Measurements from ENCODE around the gene TALDO1. TPM values are rescaled to one million over a fixed set of nuclear protein-coding genes. Genes with fewer than 3 reads are reported as not detected.
A peak's percentile ranks its signal among the peaks of the same experiment; 100 is the strongest.

The TALDO1 gene
- total RNA-seq, 1 experiment from 2014 or later: 446 TPM

- peaks cover 5% of the 10 kb centered on the region; the same call in 1 of the 2 replicates for H3F3A ChIP-seq (ENCODE audit: insufficient read depth, low read depth)
- no peaks in the 10 kb centered on the region for H3K27me3 ChIP-seq (ENCODE audit: insufficient read depth, low read depth)
- no peaks in the 10 kb centered on the region for H4K20me1 ChIP-seq (ENCODE audit: insufficient read depth)
- CTCF ChIA-PET: no interaction called here
- TSS peak; percentile 18 for BruUV-seq (replicated peaks)
- H3K4me2 ChIP-seq: no peak overlapping the region
- H2AFZ ChIP-seq: no peak overlapping the region
- no peaks in the 10 kb centered on the region for H3K9me2 ChIP-seq (ENCODE audit: insufficient read depth)
- H3K36me3 ChIP-seq (ENCODE audit: low read depth): no peaks in the 10 kb centered on the region
- peak in 1 of 2 experiments; percentile 37 for DNase-seq
- no peaks in the 10 kb centered on the region for H3K4me1 ChIP-seq (replicated peaks; ENCODE audit: insufficient read depth)
- no peak for TF ChIP-seq CTCF (conservative IDR thresholded peaks at IDR 0.05)
- no peak for TF ChIP-seq EZH2 (IDR thresholded peaks at IDR 0.05; ENCODE audit: low read depth)
- POLR2A ChIA-PET (ENCODE audit: unreplicated experiment): interaction anchor here (0.5 kb wide), 1 partner anchor 9 kb away, joined by 16 read pairs; no protein-coding TSS in a partner anchor
- no peaks in the 10 kb centered on the region for H3K9me3 ChIP-seq (ENCODE audit: insufficient read depth, low read depth)
- H3K79me2 ChIP-seq (ENCODE audit: low read depth): no peaks in the 10 kb centered on the region
- no peak overlapping the region for H3K27ac ChIP-seq
- intact Hi-C loops (cut with micrococcal nuclease; ENCODE audit: unreplicated experiment): no loop called here
- H3K4me3 ChIP-seq: no peak overlapping the region
Observed at GRCh38 chr11:790721-791564, 43.7 kb downstream of the TALDO1 start.

GRCh38 chr11:791658-792534, 44.6 kb downstream of the TALDO1 start:
- Histone ChIP-seq H3K4me1 (replicated peaks; ENCODE audit: insufficient read depth) (peaks cover 6% of the 10 kb centered on the region), H3K36me3 (ENCODE audit: low read depth) (no peaks in the 10 kb centered on the region), H3K27ac (no peak overlapping the region), H2AFZ (no peak overlapping the region), H3K9me2 (ENCODE audit: insufficient read depth) (no peaks in the 10 kb centered on the region), H3K79me2 (ENCODE audit: low read depth) (no peaks in the 10 kb centered on the region), H3K27me3 (ENCODE audit: insufficient read depth, low read depth) (no peaks in the 10 kb centered on the region), H3K9me3 (ENCODE audit: insufficient read depth, low read depth) (no peaks in the 10 kb centered on the region), H3K4me2 (no peak overlapping the region), H4K20me1 (ENCODE audit: insufficient read depth) (no peaks in the 10 kb centered on the region), H3F3A (ENCODE audit: insufficient read depth, low read depth) (peaks cover 7% of the 10 kb centered on the region; the same call in 1 of the 2 replicates), H3K4me3 (no peak overlapping the region)
- DNase-seq: no peak
- ChIA-PET POLR2A (ENCODE audit: unreplicated experiment) (no interaction called here), CTCF (no interaction called here)
- TF ChIP-seq EZH2 (IDR thresholded peaks at IDR 0.05; ENCODE audit: low read depth): no peak
- TF ChIP-seq CTCF (conservative IDR thresholded peaks at IDR 0.05): no peak
- intact Hi-C loops (cut with micrococcal nuclease; ENCODE audit: unreplicated experiment): no loop called here
- BruUV-seq (replicated peaks): no TSS peak

GRCh38 chr11:792535-792821, 45.2 kb downstream of the TALDO1 start:
- no peaks in the 10 kb centered on the region for H3K79me2 ChIP-seq (ENCODE audit: low read depth)
- peaks cover 8% of the 10 kb centered on the region for H3K4me1 ChIP-seq (replicated peaks; ENCODE audit: insufficient read depth)
- H3K9me3 ChIP-seq (ENCODE audit: insufficient read depth, low read depth): no peaks in the 10 kb centered on the region
- H3K4me3 ChIP-seq: no peak overlapping the region
- H4K20me1 ChIP-seq (ENCODE audit: insufficient read depth): no peaks in the 10 kb centered on the region
- no TSS peak for BruUV-seq (replicated peaks)
- H3K27ac ChIP-seq: no peak overlapping the region
- no peak overlapping the region for H2AFZ ChIP-seq
- POLR2A ChIA-PET (ENCODE audit: unreplicated experiment): no interaction called here
- intact Hi-C loops (cut with micrococcal nuclease; ENCODE audit: unreplicated experiment): no loop called here
- DNase-seq: no peak
- no peaks in the 10 kb centered on the region for H3K36me3 ChIP-seq (ENCODE audit: low read depth)
- CTCF ChIA-PET: no interaction called here
- H3K9me2 ChIP-seq (ENCODE audit: insufficient read depth): no peaks in the 10 kb centered on the region
- H3K4me2 ChIP-seq: no peak overlapping the region
- TF ChIP-seq EZH2 (IDR thresholded peaks at IDR 0.05; ENCODE audit: low read depth) (no peak), CTCF (conservative IDR thresholded peaks at IDR 0.05) (no peak)
- H3K27me3 ChIP-seq (ENCODE audit: insufficient read depth, low read depth): no peaks in the 10 kb centered on the region
- H3F3A ChIP-seq (ENCODE audit: insufficient read depth, low read depth): peaks cover 7% of the 10 kb centered on the region; the same call in 1 of the 2 replicates

Data from PC-9 (cell line).